Measurements from ENCODE around the gene MFAP1. TPM values are rescaled to one million over a fixed set of nuclear protein-coding genes. Genes with fewer than 3 reads are reported as not detected.

MFAP1 gene
- total and polyA plus RNA-seq, 2 experiments from 2014 or later, result 24.5 to 34.9 TPM

DNA sequence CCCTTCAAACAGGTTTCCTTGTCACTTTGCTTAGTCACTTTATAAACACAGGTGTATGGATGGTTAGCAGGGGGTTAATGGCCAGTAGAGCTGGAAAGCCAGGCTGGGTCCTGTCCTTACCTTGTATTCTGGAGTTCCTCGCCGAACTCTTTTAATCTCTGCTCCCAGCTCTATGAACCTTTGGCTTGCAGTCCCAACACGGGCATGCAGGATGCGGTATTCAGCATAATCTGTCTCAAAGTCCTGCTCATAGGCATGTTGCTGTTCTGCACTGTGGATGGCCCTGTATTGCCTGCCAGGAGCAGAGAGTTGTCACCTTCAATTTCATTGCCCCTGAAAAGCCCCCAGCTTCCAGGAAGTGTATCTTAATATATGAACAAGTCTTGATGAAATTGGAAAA, 50.4 kb downstream of the MFAP1 start:
- Mint-ChIP-seq H3K4me1 (peaks cover 17% of the 10 kb centered on the region), H3K27ac (no peak overlapping the region), H3K36me3 (ENCODE audit: low read depth) (peaks cover 51% of the 10 kb centered on the region), H3K4me3 (no peak overlapping the region), H3K27me3 (ENCODE audit: insufficient read depth, low read depth, poor library complexity) (peaks cover 17% of the 10 kb centered on the region), H3K9me3 (no peaks in the 10 kb centered on the region; the same call in 2 of the 3 replicates)
- Histone ChIP-seq H3K9me2 (ENCODE audit: insufficient read depth) (no peaks in the 10 kb centered on the region), H3K79me2 (replicated peaks; ENCODE audit: insufficient read depth) (no peaks in the 10 kb centered on the region), H3K36me3 (ENCODE audit: insufficient read depth) (peaks cover 37% of the 10 kb centered on the region), H3K27me3 (ENCODE audit: insufficient read depth) (no peaks in the 10 kb centered on the region), H3K27ac (ENCODE audit: low read depth) (peak overlapping the region; percentile 51; the same call in 1 of the 2 replicates), H3F3A (replicated peaks; ENCODE audit: low read depth) (peaks cover 62% of the 10 kb centered on the region), H3K4me2 (no peak overlapping the region), H3K4me3 (no peak overlapping the region), H4K20me1 (replicated peaks; ENCODE audit: insufficient read depth) (peaks cover 23% of the 10 kb centered on the region), H2AFZ (no peak overlapping the region), H3K4me1 (ENCODE audit: insufficient read depth) (peaks cover 11% of the 10 kb centered on the region)
- TF ChIP-seq NANOG (IDR thresholded peaks at IDR 0.05; ENCODE audit: borderline replicate concordance) (no peak), EZH2phosphoT487 (IDR thresholded peaks at IDR 0.05; ENCODE audit: unreplicated experiment) (no peak), CREB1 (CRISPR knock-in tag; IDR thresholded peaks at IDR 0.05; ENCODE audit: low read depth) (no peak)
- TF ChIP-seq, protein P1, sequence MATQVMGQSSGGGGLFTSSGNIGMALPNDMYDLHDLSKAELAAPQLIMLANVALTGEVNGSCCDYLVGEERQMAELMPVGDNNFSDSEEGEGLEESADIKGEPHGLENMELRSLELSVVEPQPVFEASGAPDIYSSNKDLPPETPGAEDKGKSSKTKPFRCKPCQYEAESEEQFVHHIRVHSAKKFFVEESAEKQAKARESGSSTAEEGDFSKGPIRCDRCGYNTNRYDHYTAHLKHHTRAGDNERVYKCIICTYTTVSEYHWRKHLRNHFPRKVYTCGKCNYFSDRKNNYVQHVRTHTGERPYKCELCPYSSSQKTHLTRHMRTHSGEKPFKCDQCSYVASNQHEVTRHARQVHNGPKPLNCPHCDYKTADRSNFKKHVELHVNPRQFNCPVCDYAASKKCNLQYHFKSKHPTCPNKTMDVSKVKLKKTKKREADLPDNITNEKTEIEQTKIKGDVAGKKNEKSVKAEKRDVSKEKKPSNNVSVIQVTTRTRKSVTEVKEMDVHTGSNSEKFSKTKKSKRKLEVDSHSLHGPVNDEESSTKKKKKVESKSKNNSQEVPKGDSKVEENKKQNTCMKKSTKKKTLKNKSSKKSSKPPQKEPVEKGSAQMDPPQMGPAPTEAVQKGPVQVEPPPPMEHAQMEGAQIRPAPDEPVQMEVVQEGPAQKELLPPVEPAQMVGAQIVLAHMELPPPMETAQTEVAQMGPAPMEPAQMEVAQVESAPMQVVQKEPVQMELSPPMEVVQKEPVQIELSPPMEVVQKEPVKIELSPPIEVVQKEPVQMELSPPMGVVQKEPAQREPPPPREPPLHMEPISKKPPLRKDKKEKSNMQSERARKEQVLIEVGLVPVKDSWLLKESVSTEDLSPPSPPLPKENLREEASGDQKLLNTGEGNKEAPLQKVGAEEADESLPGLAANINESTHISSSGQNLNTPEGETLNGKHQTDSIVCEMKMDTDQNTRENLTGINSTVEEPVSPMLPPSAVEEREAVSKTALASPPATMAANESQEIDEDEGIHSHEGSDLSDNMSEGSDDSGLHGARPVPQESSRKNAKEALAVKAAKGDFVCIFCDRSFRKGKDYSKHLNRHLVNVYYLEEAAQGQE (IDR thresholded peaks at IDR 0.05; ENCODE audit: unreplicated experiment), result no peak
- DNase-seq (ENCODE audit: low spot score), result no peak
- ATAC-seq, result no peak

DNA sequence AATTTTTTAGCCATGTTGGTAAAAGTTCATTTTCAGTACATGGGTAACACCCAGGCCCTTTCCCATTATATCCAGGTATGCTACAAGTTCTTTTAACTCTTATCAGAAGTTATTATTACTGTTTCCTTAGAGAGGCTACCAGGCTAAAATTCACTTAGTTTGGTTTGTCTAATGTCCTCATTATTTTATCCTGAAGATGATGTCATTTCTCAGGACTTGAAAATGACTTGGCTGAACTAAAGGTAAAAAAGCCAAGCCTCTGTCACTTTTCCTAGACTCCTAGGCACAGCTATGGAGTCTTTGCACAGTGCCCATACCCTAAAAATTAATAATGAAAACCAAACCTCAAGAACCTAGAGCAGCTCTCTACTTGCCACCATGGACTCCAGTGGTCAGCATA, 51.9 kb downstream of the MFAP1 start:
- Histone ChIP-seq H3K79me2 (replicated peaks; ENCODE audit: insufficient read depth) (no peaks in the 10 kb centered on the region), H3K4me1 (ENCODE audit: insufficient read depth) (peaks cover 11% of the 10 kb centered on the region), H3K4me2 (no peak overlapping the region), H3K36me3 (ENCODE audit: insufficient read depth) (peaks cover 50% of the 10 kb centered on the region), H3K27ac (ENCODE audit: low read depth) (no peak overlapping the region), H3F3A (replicated peaks; ENCODE audit: low read depth) (peaks cover 71% of the 10 kb centered on the region), H2AFZ (no peak overlapping the region), H4K20me1 (replicated peaks; ENCODE audit: insufficient read depth) (peaks cover 32% of the 10 kb centered on the region), H3K27me3 (ENCODE audit: insufficient read depth) (no peaks in the 10 kb centered on the region), H3K4me3 (no peak overlapping the region), H3K9me2 (ENCODE audit: insufficient read depth) (no peaks in the 10 kb centered on the region)
- Mint-ChIP-seq H3K9me3 (no peaks in the 10 kb centered on the region), H3K27me3 (ENCODE audit: insufficient read depth, low read depth, poor library complexity) (peaks cover 11% of the 10 kb centered on the region), H3K4me1 (peaks cover 17% of the 10 kb centered on the region), H3K4me3 (no peak overlapping the region), H3K36me3 (ENCODE audit: low read depth) (peaks cover 64% of the 10 kb centered on the region), H3K27ac (no peak overlapping the region)
- DNase-seq (ENCODE audit: low spot score) (no peak), ATAC-seq (no peak)
- TF ChIP-seq JUNB (IDR thresholded peaks at IDR 0.05; ENCODE audit: unreplicated experiment), result no peak
- TF ChIP-seq, protein P2, sequence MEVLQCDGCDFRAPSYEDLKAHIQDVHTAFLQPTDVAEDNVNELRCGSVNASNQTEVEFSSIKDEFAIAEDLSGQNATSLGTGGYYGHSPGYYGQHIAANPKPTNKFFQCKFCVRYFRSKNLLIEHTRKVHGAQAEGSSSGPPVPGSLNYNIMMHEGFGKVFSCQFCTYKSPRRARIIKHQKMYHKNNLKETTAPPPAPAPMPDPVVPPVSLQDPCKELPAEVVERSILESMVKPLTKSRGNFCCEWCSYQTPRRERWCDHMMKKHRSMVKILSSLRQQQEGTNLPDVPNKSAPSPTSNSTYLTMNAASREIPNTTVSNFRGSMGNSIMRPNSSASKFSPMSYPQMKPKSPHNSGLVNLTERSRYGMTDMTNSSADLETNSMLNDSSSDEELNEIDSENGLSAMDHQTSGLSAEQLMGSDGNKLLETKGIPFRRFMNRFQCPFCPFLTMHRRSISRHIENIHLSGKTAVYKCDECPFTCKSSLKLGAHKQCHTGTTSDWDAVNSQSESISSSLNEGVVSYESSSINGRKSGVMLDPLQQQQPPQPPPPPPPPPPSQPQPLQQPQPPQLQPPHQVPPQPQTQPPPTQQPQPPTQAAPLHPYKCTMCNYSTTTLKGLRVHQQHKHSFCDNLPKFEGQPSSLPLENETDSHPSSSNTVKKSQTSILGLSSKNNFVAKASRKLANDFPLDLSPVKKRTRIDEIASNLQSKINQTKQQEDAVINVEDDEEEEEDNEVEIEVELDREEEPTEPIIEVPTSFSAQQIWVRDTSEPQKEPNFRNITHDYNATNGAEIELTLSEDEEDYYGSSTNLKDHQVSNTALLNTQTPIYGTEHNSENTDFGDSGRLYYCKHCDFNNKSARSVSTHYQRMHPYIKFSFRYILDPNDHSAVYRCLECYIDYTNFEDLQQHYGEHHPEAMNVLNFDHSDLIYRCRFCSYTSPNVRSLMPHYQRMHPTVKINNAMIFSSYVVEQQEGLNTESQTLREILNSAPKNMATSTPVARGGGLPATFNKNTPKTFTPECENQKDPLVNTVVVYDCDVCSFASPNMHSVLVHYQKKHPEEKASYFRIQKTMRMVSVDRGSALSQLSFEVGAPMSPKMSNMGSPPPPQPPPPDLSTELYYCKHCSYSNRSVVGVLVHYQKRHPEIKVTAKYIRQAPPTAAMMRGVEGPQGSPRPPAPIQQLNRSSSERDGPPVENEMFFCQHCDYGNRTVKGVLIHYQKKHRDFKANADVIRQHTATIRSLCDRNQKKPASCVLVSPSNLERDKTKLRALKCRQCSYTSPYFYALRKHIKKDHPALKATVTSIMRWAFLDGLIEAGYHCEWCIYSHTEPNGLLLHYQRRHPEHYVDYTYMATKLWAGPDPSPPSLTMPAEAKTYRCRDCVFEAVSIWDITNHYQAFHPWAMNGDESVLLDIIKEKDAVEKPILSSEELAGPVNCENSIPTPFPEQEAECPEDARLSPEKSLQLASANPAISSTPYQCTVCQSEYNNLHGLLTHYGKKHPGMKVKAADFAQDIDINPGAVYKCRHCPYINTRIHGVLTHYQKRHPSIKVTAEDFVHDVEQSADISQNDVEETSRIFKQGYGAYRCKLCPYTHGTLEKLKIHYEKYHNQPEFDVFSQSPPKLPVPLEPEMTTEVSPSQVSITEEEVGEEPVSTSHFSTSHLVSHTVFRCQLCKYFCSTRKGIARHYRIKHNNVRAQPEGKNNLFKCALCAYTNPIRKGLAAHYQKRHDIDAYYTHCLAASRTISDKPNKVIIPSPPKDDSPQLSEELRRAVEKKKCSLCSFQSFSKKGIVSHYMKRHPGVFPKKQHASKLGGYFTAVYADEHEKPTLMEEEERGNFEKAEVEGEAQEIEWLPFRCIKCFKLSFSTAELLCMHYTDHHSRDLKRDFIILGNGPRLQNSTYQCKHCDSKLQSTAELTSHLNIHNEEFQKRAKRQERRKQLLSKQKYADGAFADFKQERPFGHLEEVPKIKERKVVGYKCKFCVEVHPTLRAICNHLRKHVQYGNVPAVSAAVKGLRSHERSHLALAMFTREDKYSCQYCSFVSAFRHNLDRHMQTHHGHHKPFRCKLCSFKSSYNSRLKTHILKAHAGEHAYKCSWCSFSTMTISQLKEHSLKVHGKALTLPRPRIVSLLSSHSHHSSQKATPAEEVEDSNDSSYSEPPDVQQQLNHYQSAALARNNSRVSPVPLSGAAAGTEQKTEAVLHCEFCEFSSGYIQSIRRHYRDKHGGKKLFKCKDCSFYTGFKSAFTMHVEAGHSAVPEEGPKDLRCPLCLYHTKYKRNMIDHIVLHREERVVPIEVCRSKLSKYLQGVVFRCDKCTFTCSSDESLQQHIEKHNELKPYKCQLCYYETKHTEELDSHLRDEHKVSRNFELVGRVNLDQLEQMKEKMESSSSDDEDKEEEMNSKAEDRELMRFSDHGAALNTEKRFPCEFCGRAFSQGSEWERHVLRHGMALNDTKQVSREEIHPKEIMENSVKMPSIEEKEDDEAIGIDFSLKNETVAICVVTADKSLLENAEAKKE (CRISPR knock-in tag; IDR thresholded peaks at IDR 0.05), result no peak
- TF ChIP-seq ZNF331 (CRISPR knock-in tag; IDR thresholded peaks at IDR 0.05; ENCODE audit: low read depth), result no peak
- TF ChIP-seq STAT1 (IDR thresholded peaks at IDR 0.05; ENCODE audit: unreplicated experiment), result no peak
- TF ChIP-seq, protein P1 (IDR thresholded peaks at IDR 0.05; ENCODE audit: unreplicated experiment), result no peak
- no peak for TF ChIP-seq ZNF114 (CRISPR knock-in tag; IDR thresholded peaks at IDR 0.05)
